ENCODE results near the gene CLIP3. TPM values are rescaled to one million over a fixed set of nuclear protein-coding genes. Genes with fewer than 3 reads are reported as not detected.
"Not testable (repeated sequence)": the region's sequence is repeated elsewhere in the genome, so short reads cannot be mapped to it uniquely, and the experiment has no call there.

CLIP3 gene
- 1.7 and 2.0 TPM in 2 replicates for total RNA-seq (2014; rRNA removed; shearing (Covaris generic))

- peak; percentile 68 for DNase-seq (ENCODE audit: low read depth)
Observed at GRCh38 chr19:36032251-36033104, at the start of gene CLIP3. CLIP3 (minus strand) TSS chr19:36032873; CDS start chr19:36032357, 516 bp downstream.

GRCh38 chr19:36081894-36082293 is 49.2 kb upstream of the CLIP3 start:
- DNase-seq (ENCODE audit: low read depth) = no peak

GRCh38 chr19:36081385-36081784 is 48.7 kb upstream of the CLIP3 start:
- no peak for DNase-seq (ENCODE audit: low read depth)

- no peak for DNase-seq (ENCODE audit: low read depth)
Observed at GRCh38 chr19:36079389-36079945, 46.8 kb upstream of the CLIP3 start.

- DNase-seq (ENCODE audit: low read depth) = no peak
Observed at GRCh38 chr19:36073121-36073876, 40.6 kb upstream of the CLIP3 start.

GRCh38 chr19:36072081-36072480 is 39.4 kb upstream of the CLIP3 start:
- no peak for DNase-seq (ENCODE audit: low read depth)

GRCh38 chr19:36068810-36069499 is 36.3 kb upstream of the CLIP3 start:
- not testable (repeated sequence) for DNase-seq (ENCODE audit: low read depth)

GRCh38 chr19:36067681-36068080 is 35.0 kb upstream of the CLIP3 start:
- DNase-seq (ENCODE audit: low read depth) = no peak

- no peak for DNase-seq (ENCODE audit: low read depth)
Observed at GRCh38 chr19:36064826-36065225, 32.2 kb upstream of the CLIP3 start.

GRCh38 chr19:36061367-36061766 is 28.7 kb upstream of the CLIP3 start:
- DNase-seq (ENCODE audit: low read depth) = no peak

- DNase-seq (ENCODE audit: low read depth) = peak; percentile 50
Observed at GRCh38 chr19:36060430-36060829, 27.8 kb upstream of the CLIP3 start.

- no peak for DNase-seq (ENCODE audit: low read depth)
Observed at GRCh38 chr19:36059180-36059910, 26.7 kb upstream of the CLIP3 start.

GRCh38 chr19:36058481-36059179 is 26.0 kb upstream of the CLIP3 start:
- no peak for DNase-seq (ENCODE audit: low read depth)

GRCh38 chr19:36054733-36055686 is 22.3 kb upstream of the CLIP3 start, which contains the start of gene WDR62:
WDR62 (plus strand) TSS chr19:36054897; CDS start chr19:36054972, 75 bp downstream.
- peak; percentile 93 for DNase-seq (ENCODE audit: low read depth)

GRCh38 chr19:36054119-36054732 is 21.6 kb upstream of the CLIP3 start, which contains the start of gene THAP8:
THAP8 (minus strand) TSS chr19:36054285; CDS start chr19:36054217, 68 bp downstream.
- peak; percentile 99 for DNase-seq (ENCODE audit: low read depth)

- DNase-seq (ENCODE audit: low read depth) = no peak
Observed at GRCh38 chr19:36051637-36052036, 19.0 kb upstream of the CLIP3 start.

- DNase-seq (ENCODE audit: low read depth) = no peak
Observed at GRCh38 chr19:36051236-36051635, 18.6 kb upstream of the CLIP3 start.

GRCh38 chr19:36049080-36049698 is 16.5 kb upstream of the CLIP3 start:
- no peak for DNase-seq (ENCODE audit: low read depth)
